Measurements from ENCODE around the gene GFY. TPM values are rescaled to one million over a fixed set of nuclear protein-coding genes. Genes with fewer than 3 reads are reported as not detected.
A peak's percentile ranks its signal among the peaks of the same experiment; 100 is the strongest.

GFY gene
- total and polyA plus RNA-seq, 9 of the 15 experiments (the other 6 are each of a cell fraction or from before 2014, with no cell fraction given), result 0.06 to 0.40 (median 0.19) TPM; not detected in 3

DNA sequence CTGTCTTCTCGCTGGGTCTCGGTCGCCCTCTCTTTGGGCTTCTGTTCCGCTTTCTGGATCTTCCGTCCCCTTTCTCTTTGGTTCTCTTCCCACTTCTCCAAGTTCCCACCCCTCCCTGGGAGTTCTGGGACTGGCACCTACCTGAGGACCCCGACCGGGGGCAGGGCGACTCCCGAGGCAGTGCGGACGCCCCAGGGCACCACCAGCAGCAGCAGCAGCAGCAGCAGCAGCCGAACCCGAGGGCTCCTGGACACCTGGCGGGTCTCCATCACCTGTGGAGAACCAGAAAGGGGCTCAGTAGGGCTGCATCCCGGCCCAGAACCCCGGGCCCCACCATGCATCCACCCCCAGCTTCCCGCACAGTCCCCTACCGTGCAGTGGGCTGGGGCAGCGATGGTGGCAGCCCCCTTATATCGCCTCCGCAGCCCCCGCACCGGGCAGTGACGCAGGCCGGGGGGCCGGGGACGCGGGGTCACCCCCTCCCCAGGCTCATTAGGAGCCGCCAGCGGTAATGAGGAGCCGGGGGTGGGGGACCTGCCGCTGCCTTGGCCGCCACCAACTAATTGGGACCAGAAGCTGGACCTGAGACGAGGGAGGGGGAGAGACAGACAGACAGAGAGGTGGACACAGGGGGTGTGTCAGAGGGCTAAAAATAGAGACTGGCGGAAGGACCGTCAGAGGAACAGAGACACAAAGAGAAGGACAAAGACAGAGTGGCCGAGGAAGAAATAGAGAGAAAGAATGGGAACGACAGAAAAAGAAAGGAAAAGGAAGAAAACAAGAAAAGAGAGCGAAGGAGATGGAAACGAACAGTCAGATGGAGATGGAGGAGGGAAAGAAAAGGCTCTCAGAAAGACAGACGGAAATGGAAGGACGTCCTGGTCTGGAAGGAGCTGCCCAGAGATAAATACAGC, 1.9 kb upstream of the GFY start, which contains the start of gene PTH2 (continued):
- TF ChIP-seq JUN (IDR thresholded peaks at IDR 0.05; ENCODE audit: borderline replicate concordance, low read depth, low read length) (0 out of 2 replicates have a peak, but pooled peaks have one; percentile 6), JUN (CRISPR knock-in tag; IDR thresholded peaks at IDR 0.05; ENCODE audit: borderline replicate concordance) (no peak), HDGF (IDR thresholded peaks at IDR 0.05) (0 out of 2 replicates have a peak, but pooled peaks have one; percentile 51), MEF2A (IDR thresholded peaks at IDR 0.05; ENCODE audit: control insufficient read depth, low read depth, low read length) (peak; percentile 89), NCOA1 (IDR thresholded peaks at IDR 0.05; ENCODE audit: low read depth) (peak; percentile 43; the same call in 1 of the 2 replicates), DPF2 (IDR thresholded peaks at IDR 0.05) (peak; percentile 69), HDAC1 (IDR thresholded peaks at IDR 0.05) (peak in 1 of 2 experiments; percentile 85; a peak in 2 of 4 replicates), MBD2 (IDR thresholded peaks at IDR 0.05; ENCODE audit: borderline replicate concordance, low read depth) (no peak), ARNT (IDR thresholded peaks at IDR 0.05) (peak in 1 of 2 experiments; percentile 48; a peak in 1 of 4 replicates), PTTG1 (tag; IDR thresholded peaks at IDR 0.05; ENCODE audit: low read depth) (no peak), FOXK2 (conservative IDR thresholded peaks at IDR 0.05 in 1 of 2, IDR thresholded peaks at IDR 0.05 in 1 of 2; ENCODE audit: low read depth in 2 of 2) (peak in 1 of 2 experiments; percentile 56; a peak in 1 of 4 replicates), NCOA4 (IDR thresholded peaks at IDR 0.05; ENCODE audit: partially characterized antibody) (peak; percentile 19)
- TF ChIP-seq, protein P1, sequence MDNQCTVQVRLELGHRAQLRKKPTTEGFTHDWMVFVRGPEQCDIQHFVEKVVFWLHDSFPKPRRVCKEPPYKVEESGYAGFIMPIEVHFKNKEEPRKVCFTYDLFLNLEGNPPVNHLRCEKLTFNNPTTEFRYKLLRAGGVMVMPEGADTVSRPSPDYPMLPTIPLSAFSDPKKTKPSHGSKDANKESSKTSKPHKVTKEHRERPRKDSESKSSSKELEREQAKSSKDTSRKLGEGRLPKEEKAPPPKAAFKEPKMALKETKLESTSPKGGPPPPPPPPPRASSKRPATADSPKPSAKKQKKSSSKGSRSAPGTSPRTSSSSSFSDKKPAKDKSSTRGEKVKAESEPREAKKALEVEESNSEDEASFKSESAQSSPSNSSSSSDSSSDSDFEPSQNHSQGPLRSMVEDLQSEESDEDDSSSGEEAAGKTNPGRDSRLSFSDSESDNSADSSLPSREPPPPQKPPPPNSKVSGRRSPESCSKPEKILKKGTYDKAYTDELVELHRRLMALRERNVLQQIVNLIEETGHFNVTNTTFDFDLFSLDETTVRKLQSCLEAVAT (IDR thresholded peaks at IDR 0.05), result peak; percentile 62 to 70; a peak in 2 of 4 replicates
- TF ChIP-seq, protein P2, sequence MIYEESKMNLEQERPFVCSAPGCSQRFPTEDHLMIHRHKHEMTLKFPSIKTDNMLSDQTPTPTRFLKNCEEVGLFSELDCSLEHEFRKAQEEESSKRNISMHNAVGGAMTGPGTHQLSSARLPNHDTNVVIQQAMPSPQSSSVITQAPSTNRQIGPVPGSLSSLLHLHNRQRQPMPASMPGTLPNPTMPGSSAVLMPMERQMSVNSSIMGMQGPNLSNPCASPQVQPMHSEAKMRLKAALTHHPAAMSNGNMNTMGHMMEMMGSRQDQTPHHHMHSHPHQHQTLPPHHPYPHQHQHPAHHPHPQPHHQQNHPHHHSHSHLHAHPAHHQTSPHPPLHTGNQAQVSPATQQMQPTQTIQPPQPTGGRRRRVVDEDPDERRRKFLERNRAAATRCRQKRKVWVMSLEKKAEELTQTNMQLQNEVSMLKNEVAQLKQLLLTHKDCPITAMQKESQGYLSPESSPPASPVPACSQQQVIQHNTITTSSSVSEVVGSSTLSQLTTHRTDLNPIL (CRISPR knock-in tag; IDR thresholded peaks at IDR 0.05), result no peak
- TF ChIP-seq, protein P3, sequence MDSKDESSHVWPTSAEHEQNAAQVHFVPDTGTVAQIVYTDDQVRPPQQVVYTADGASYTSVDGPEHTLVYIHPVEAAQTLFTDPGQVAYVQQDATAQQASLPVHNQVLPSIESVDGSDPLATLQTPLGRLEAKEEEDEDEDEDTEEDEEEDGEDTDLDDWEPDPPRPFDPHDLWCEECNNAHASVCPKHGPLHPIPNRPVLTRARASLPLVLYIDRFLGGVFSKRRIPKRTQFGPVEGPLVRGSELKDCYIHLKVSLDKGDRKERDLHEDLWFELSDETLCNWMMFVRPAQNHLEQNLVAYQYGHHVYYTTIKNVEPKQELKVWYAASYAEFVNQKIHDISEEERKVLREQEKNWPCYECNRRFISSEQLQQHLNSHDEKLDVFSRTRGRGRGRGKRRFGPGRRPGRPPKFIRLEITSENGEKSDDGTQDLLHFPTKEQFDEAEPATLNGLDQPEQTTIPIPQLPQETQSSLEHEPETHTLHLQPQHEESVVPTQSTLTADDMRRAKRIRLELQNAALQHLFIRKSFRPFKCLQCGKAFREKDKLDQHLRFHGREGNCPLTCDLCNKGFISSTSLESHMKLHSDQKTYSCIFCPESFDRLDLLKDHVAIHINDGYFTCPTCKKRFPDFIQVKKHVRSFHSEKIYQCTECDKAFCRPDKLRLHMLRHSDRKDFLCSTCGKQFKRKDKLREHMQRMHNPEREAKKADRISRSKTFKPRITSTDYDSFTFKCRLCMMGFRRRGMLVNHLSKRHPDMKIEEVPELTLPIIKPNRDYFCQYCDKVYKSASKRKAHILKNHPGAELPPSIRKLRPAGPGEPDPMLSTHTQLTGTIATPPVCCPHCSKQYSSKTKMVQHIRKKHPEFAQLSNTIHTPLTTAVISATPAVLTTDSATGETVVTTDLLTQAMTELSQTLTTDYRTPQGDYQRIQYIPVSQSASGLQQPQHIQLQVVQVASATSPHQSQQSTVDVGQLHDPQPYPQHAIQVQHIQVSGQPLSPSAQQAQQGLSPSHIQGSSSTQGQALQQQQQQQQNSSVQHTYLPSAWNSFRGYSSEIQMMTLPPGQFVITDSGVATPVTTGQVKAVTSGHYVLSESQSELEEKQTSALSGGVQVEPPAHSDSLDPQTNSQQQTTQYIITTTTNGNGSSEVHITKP (IDR thresholded peaks at IDR 0.05; ENCODE audit: partially characterized antibody), result peak; percentile 14
